Measurements from ENCODE around the gene ESYT2. TPM values are rescaled to one million over a fixed set of nuclear protein-coding genes. Genes with fewer than 3 reads are reported as not detected.

Gene ESYT2
- total and polyA plus RNA-seq, 9 of the 15 experiments (the other 6 are each of a cell fraction or from before 2014, with no cell fraction given), result 5.8 to 86.9 (median 64.7) TPM

DNA sequence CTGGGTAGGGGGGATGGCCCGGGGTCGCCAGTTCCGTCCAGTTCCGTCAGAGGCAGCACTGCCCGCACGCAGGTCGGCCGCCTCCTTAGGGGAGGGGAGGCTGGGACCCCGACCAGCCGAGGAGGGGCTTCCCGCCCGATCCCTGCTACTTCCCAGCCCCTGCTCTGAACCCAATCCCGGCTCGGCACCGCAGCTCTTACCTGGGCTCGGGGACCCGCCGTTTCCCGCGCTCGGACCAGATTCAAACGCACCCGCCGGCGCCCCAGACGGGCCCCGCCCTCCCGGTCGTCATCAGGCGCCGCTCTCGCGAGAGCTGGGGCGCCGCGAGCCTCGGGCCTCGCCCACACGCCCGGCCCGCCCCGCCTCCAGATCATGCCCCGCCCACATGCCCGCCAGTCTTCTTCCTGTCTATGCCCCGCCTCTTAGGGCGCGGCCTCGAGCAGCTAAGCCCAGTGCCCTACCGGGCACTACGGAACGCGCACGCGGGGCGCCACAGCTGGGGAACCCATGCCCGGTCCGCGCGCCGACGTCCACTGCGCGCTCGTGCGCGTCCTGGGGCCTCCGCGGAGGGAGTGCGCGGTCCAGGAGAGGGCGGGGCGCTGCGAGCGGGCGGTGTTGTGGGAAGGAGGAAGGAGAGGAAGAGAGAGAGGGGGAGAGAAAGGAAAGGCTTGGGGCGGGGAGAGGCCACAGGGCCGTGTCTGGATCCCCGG lies 124.6 kb downstream of the ESYT2 start, which contains the start of gene NCAPG2 (continued):
- TF ChIP-seq, protein P1, sequence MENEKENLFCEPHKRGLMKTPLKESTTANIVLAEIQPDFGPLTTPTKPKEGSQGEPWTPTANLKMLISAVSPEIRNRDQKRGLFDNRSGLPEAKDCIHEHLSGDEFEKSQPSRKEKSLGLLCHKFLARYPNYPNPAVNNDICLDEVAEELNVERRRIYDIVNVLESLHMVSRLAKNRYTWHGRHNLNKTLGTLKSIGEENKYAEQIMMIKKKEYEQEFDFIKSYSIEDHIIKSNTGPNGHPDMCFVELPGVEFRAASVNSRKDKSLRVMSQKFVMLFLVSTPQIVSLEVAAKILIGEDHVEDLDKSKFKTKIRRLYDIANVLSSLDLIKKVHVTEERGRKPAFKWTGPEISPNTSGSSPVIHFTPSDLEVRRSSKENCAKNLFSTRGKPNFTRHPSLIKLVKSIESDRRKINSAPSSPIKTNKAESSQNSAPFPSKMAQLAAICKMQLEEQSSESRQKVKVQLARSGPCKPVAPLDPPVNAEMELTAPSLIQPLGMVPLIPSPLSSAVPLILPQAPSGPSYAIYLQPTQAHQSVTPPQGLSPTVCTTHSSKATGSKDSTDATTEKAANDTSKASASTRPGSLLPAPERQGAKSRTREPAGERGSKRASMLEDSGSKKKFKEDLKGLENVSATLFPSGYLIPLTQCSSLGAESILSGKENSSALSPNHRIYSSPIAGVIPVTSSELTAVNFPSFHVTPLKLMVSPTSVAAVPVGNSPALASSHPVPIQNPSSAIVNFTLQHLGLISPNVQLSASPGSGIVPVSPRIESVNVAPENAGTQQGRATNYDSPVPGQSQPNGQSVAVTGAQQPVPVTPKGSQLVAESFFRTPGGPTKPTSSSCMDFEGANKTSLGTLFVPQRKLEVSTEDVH (IDR thresholded peaks at IDR 0.05; ENCODE audit: low read depth, partially characterized antibody), result peak; percentile 94
- no peak for TF ChIP-seq ZNF143 (CRISPR knock-in tag; IDR thresholded peaks at IDR 0.05)
- no peak for TF ChIP-seq HES1 (IDR thresholded peaks at IDR 0.05; ENCODE audit: low read depth)
- TF ChIP-seq ZBTB8A (IDR thresholded peaks at IDR 0.05; ENCODE audit: partially characterized antibody), result no peak
- peak in 1 of 2 experiments; percentile 58; a peak in 1 of 4 replicates for TF ChIP-seq TEAD1 (CRISPR knock-in tag; IDR thresholded peaks at IDR 0.05)
- TF ChIP-seq ZNF24 (IDR thresholded peaks at IDR 0.05), result peak; percentile 70; the same call in 1 of the 2 replicates
- peak; percentile 21; the same call in 1 of the 2 replicates for TF ChIP-seq SPI1 (IDR thresholded peaks at IDR 0.05; ENCODE audit: borderline replicate concordance, low read depth, low read length)
- TF ChIP-seq ZNF175 (CRISPR knock-in tag; IDR thresholded peaks at IDR 0.05; ENCODE audit: low read depth), result peak; percentile 82
- no peak for TF ChIP-seq ZNF347 (CRISPR knock-in tag; IDR thresholded peaks at IDR 0.05; ENCODE audit: low read depth)
- peak; percentile 91; the same call in 1 of the 2 replicates for TF ChIP-seq KDM2B (CRISPR knock-in tag; IDR thresholded peaks at IDR 0.05)
- no peak for TF ChIP-seq KLF10 (CRISPR knock-in tag; IDR thresholded peaks at IDR 0.05)
- TF ChIP-seq IRF2 (CRISPR knock-in tag; IDR thresholded peaks at IDR 0.05), result no peak
- TF ChIP-seq HINFP (tag; conservative IDR thresholded peaks at IDR 0.05; ENCODE audit: low read depth), result no peak
- TF ChIP-seq CSDE1 (IDR thresholded peaks at IDR 0.05), result no peak; a peak in 1 of 4 replicates
- 0 out of 2 replicates have a peak, but pooled peaks have one; percentile 15 for TF ChIP-seq SMAD3 (CRISPR knock-in tag; conservative IDR thresholded peaks at IDR 0.05)
- TF ChIP-seq MAFF (IDR thresholded peaks at IDR 0.05; ENCODE audit: low read length), result peak; percentile 45; the same call in 1 of the 2 replicates
- TF ChIP-seq CBX1 (IDR thresholded peaks at IDR 0.05; ENCODE audit: low read depth), result peak; percentile 70; the same call in 1 of the 2 replicates
- no peak for TF ChIP-seq ZSCAN29 (IDR thresholded peaks at IDR 0.05)
- peak in 1 of 2 experiments; percentile 57; a peak in 1 of 4 replicates for TF ChIP-seq UBTF (IDR thresholded peaks at IDR 0.05; ENCODE audit: borderline replicate concordance in 1 of 2, low read depth in 2 of 2, low read length in 2 of 2)
- TF ChIP-seq HIVEP1 (CRISPR knock-in tag; IDR thresholded peaks at IDR 0.05), result no peak
- no peak for TF ChIP-seq ZNF282 (CRISPR knock-in tag; IDR thresholded peaks at IDR 0.05)
- no peak; the same call in 1 of the 2 replicates for TF ChIP-seq ZEB2 (IDR thresholded peaks at IDR 0.05)
- no peak for TF ChIP-seq LEF1 (IDR thresholded peaks at IDR 0.05)

Measured in K562 (cell line).